Activated naive CD4-positive, alpha-beta T cell (primary cell): ENCODE measurements around the gene SNRNP25.
"Not testable (repeated sequence)": the region's sequence is repeated elsewhere in the genome, so short reads cannot be mapped to it uniquely, and the experiment has no call there.

Source experiments
- DNase-seq, 4 experiments: peaks; one replicate each; lab custom pipeline; 2025; lab: John Stamatoyannopoulos, UW

The SNRNP25 gene

GRCh38 chr16:53346-54236, at the start of gene SNRNP25, which contains the start of gene POLR3K:
SNRNP25 (plus strand) TSS chr16:53828; CDS start chr16:54017, 189 bp downstream.
POLR3K (minus strand) TSS chr16:53608; CDS start chr16:53586, 22 bp downstream.
- peak; percentile 93 to 97 (median 96) for DNase-seq

- no peak for DNase-seq
Measured at GRCh38 chr16:9903-10665, 43.5 kb upstream of the SNRNP25 start.

- DNase-seq: peak; percentile 56 to 76 (median 66)
Measured at GRCh38 chr16:10772-11171, 42.9 kb upstream of the SNRNP25 start.

- not testable (repeated sequence) for DNase-seq
Measured at GRCh38 chr16:17062-17765, 36.4 kb upstream of the SNRNP25 start.

GRCh38 chr16:20886-21285, 32.7 kb upstream of the SNRNP25 start:
- not testable (repeated sequence) for DNase-seq

- not testable (repeated sequence) for DNase-seq
Measured at GRCh38 chr16:24151-24550, 29.5 kb upstream of the SNRNP25 start.

GRCh38 chr16:25926-26348, 27.7 kb upstream of the SNRNP25 start:
- not testable (repeated sequence) for DNase-seq

- not testable (repeated sequence) for DNase-seq
Measured at GRCh38 chr16:30627-31026, 23.0 kb upstream of the SNRNP25 start.

GRCh38 chr16:33154-33876, 20.3 kb upstream of the SNRNP25 start:
- not testable (repeated sequence) for DNase-seq

- DNase-seq: no peak
Measured at GRCh38 chr16:33877-34647, 19.6 kb upstream of the SNRNP25 start.

GRCh38 chr16:34648-34987, 19.0 kb upstream of the SNRNP25 start:
- DNase-seq: no peak

- no peak for DNase-seq
Measured at GRCh38 chr16:35011-35677, 18.5 kb upstream of the SNRNP25 start.

- DNase-seq: no peak
Measured at GRCh38 chr16:35678-36305, 17.8 kb upstream of the SNRNP25 start.

- DNase-seq: no peak
Measured at GRCh38 chr16:36336-36984, 17.2 kb upstream of the SNRNP25 start.

GRCh38 chr16:37511-37910, 16.1 kb upstream of the SNRNP25 start:
- DNase-seq: no peak

- not testable (repeated sequence) for DNase-seq
Measured at GRCh38 chr16:38206-38605, 15.4 kb upstream of the SNRNP25 start.

- no peak for DNase-seq
Measured at GRCh38 chr16:38941-39892, 14.4 kb upstream of the SNRNP25 start.

GRCh38 chr16:41439-42068, 12.1 kb upstream of the SNRNP25 start:
- no peak for DNase-seq
